Astrocyte (in vitro differentiated cells and primary cell): ENCODE results near the gene NIPAL3. TPM values are rescaled to one million over a fixed set of nuclear protein-coding genes. Genes with fewer than 3 reads are reported as not detected.

Experiments
- DNase-seq: peaks from one replicate; pipeline ENCODE4 v3.0.0-alpha.2; 2010; ENCODE audit warnings: low read depth
- FAIRE-seq: peaks from 2 replicates; lab custom pipeline; 2011; peaks lifted over from hg19 to GRCh38; lab: Jason Lieb, UNC
- H2AFZ ChIP-seq: 2 replicates; pipeline ENCODE4 v1.6.0; 2012; ENCODE audit warnings: low read depth, low read length, inconsistent platforms
- H3K27ac ChIP-seq: 2 replicates; pipeline ENCODE4 v1.5.1; 2011; ENCODE audit warnings: low read depth, low read length, inconsistent platforms
- H3K27me3 ChIP-seq: 2 replicates; pipeline ENCODE4 v1.6.0; 2011; ENCODE audit warnings: low read length, inconsistent platforms; ENCODE audit not compliant: insufficient read depth
- H3K36me3 ChIP-seq: 2 replicates; pipeline ENCODE4 v1.5.1; 2011; ENCODE audit warnings: low read length, inconsistent platforms; ENCODE audit not compliant: insufficient read depth
- H3K4me1 ChIP-seq: 2 replicates; pipeline ENCODE4 v1.5.1; 2011; ENCODE audit warnings: low read length, inconsistent platforms; ENCODE audit not compliant: insufficient read depth
- H3K4me2 ChIP-seq: 2 replicates; pipeline ENCODE4 v1.6.0; 2012; ENCODE audit warnings: low read length, inconsistent platforms
- H3K4me3 ChIP-seq: 2 replicates; pipeline ENCODE4 v1.5.1; 2011; ENCODE audit warnings: low read depth, mild to moderate bottlenecking, low read length, inconsistent platforms; ENCODE audit not compliant: insufficient read depth
- H3K79me2 ChIP-seq: 2 replicates; pipeline ENCODE4 v1.6.0; 2012; ENCODE audit warnings: mild to moderate bottlenecking, low read length, inconsistent platforms; ENCODE audit not compliant: insufficient read depth
- H3K9ac ChIP-seq: 2 replicates; pipeline ENCODE4 v1.6.0; 2012; ENCODE audit warnings: mild to moderate bottlenecking, low read length, inconsistent platforms
- H3K9me3 ChIP-seq: 2 replicates; pipeline ENCODE4 v1.5.1; 2012; ENCODE audit warnings: low read depth, mild to moderate bottlenecking, low read length, inconsistent platforms; ENCODE audit not compliant: insufficient read depth
- H4K20me1 ChIP-seq: 2 replicates; pipeline ENCODE4 v1.6.0; 2012; ENCODE audit warnings: low read length, inconsistent platforms; ENCODE audit not compliant: insufficient read depth
- H3K27ac Mint-ChIP-seq: one replicate; pipeline ENCODE4 v1.8.0; 2021; ENCODE audit warnings: mild to moderate bottlenecking, mixed read lengths; ENCODE audit not compliant: unreplicated experiment
- H3K27me3 Mint-ChIP-seq: one replicate; pipeline ENCODE4 v1.8.0; 2021; ENCODE audit warnings: low read depth, mixed read lengths; ENCODE audit not compliant: unreplicated experiment
- H3K36me3 Mint-ChIP-seq: one replicate; pipeline ENCODE4 v1.8.0; 2021; ENCODE audit warnings: low read depth, mixed read lengths; ENCODE audit not compliant: unreplicated experiment
- H3K4me1 Mint-ChIP-seq: one replicate; pipeline ENCODE4 v1.8.0; 2021; ENCODE audit warnings: low read depth, mixed read lengths; ENCODE audit not compliant: unreplicated experiment
- H3K4me3 Mint-ChIP-seq: one replicate; pipeline ENCODE4 v1.8.0; 2021; ENCODE audit warnings: mild to moderate bottlenecking, moderate library complexity, mixed read lengths; ENCODE audit not compliant: unreplicated experiment
- H3K9me3 Mint-ChIP-seq: one replicate; pipeline ENCODE4 v1.8.0; 2021; ENCODE audit warnings: mild to moderate bottlenecking, mixed read lengths; ENCODE audit not compliant: unreplicated experiment
- CTCF ChIP-seq: IDR thresholded peaks from 2 replicates; pipeline ENCODE4 v1.5.1; 2011; ENCODE audit warnings: low read depth, mild to moderate bottlenecking, inconsistent platforms, low read length, moderate library complexity; ENCODE audit not compliant: insufficient read depth
- EZH2 ChIP-seq: IDR thresholded peaks from 2 replicates; pipeline ENCODE4 v1.6.1; 2012; ENCODE audit warnings: mild to moderate bottlenecking, low read length, inconsistent platforms; ENCODE audit not compliant: insufficient read depth
- total RNA-seq: library from RNA; stranded (reverse); gene quantifications from 2 replicates; pipeline ENCODE4 v1.2.1, GENCODE V29; 2021

The NIPAL3 gene
- total RNA-seq, 1 donor from 2014 or later = 47.2 TPM

GRCh38 chr1:24388331-24388885, 27.2 kb upstream of the NIPAL3 start:
- no peaks in the 10 kb centered on the region for H3K36me3 ChIP-seq
- Mint-ChIP-seq H3K36me3 (peaks cover 8% of the 10 kb centered on the region), H3K4me1 (peaks cover 40% of the 10 kb centered on the region), H3K4me3 (no peak overlapping the region), H3K9me3 (no peaks in the 10 kb centered on the region), H3K27me3 (no peaks in the 10 kb centered on the region), H3K27ac (no peak overlapping the region)
- no peak overlapping the region for H3K4me2 ChIP-seq
- H2AFZ ChIP-seq = no peak overlapping the region
- H3K4me3 ChIP-seq = no peak overlapping the region
- no peaks in the 10 kb centered on the region for H4K20me1 ChIP-seq
- H3K27ac ChIP-seq = no peak overlapping the region
- DNase-seq (no peak), FAIRE-seq (no peak)
- H3K4me1 ChIP-seq = peaks cover 26% of the 10 kb centered on the region
- H3K79me2 ChIP-seq = no peaks in the 10 kb centered on the region
- no peak overlapping the region for H3K9ac ChIP-seq
- no peaks in the 10 kb centered on the region for H3K9me3 ChIP-seq
- no peak for TF ChIP-seq CTCF
- H3K27me3 ChIP-seq = no peaks in the 10 kb centered on the region

GRCh38 chr1:24389231-24389678, 26.3 kb upstream of the NIPAL3 start:
- Mint-ChIP-seq H3K27ac (no peak overlapping the region), H3K36me3 (peaks cover 8% of the 10 kb centered on the region), H3K4me1 (peaks cover 43% of the 10 kb centered on the region), H3K4me3 (no peak overlapping the region), H3K9me3 (no peaks in the 10 kb centered on the region), H3K27me3 (no peaks in the 10 kb centered on the region)
- no peak overlapping the region for H3K4me2 ChIP-seq
- no peak overlapping the region for H2AFZ ChIP-seq
- H3K27me3 ChIP-seq = no peaks in the 10 kb centered on the region
- H3K79me2 ChIP-seq = no peaks in the 10 kb centered on the region
- H3K9ac ChIP-seq = no peak overlapping the region
- no peak overlapping the region for H3K4me3 ChIP-seq
- DNase-seq (no peak), FAIRE-seq (no peak)
- H3K27ac ChIP-seq = no peak overlapping the region
- H3K36me3 ChIP-seq = no peaks in the 10 kb centered on the region
- H3K9me3 ChIP-seq = no peaks in the 10 kb centered on the region
- H3K4me1 ChIP-seq = peaks cover 30% of the 10 kb centered on the region
- no peak for TF ChIP-seq CTCF
- no peak for TF ChIP-seq EZH2
- no peaks in the 10 kb centered on the region for H4K20me1 ChIP-seq
